ENCODE data around the gene DHRS9. TPM values are rescaled to one million over a fixed set of nuclear protein-coding genes. Genes with fewer than 3 reads are reported as not detected.
A peak's percentile ranks its signal among the peaks of the same experiment; 100 is the strongest.

Gene DHRS9
- total and polyA plus RNA-seq, 9 of the 15 experiments (the other 6 are each of a cell fraction or from before 2014, with no cell fraction given), result 0.27 to 1.7 (median 0.69) TPM

DNA sequence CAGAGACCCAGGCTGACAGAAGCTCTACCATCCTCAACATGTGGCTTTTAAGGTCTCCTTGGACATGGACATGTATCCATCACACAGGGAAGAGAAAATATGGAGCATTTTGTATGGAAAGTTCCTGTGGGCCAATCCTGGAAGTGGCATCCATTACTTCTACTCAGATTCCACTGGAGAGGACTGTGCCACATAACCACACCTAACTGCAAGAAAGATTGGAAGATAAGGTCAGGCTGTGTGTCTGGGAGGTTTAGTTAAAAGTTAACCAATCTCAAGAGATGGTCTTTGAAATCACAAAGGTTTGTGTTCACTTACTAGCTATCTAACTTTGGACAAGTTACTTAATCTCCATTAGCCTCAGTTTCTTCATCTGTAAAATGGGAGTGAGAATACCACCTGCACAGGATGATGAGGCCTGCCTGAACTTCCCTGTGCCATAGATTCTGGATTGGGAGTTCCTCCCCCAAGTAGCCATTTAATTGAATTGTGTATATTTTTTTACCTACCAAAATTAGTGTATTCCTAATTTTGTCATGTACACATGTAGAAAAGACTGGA, 34.3 kb upstream of the DHRS9 start:
- Histone ChIP-seq H3K9ac (ENCODE audit: insufficient read depth in 1 of 2, low read depth in 2 of 2, low read length in 2 of 2) (no peak overlapping the region), H3K4me2 (ENCODE audit: insufficient read depth, low read length) (no peak overlapping the region), H3K9me3 (replicated peaks; ENCODE audit: control insufficient read depth, insufficient read depth, low read depth, low read length) (peaks cover 8% of the 10 kb centered on the region; the same call in 1 of the 2 replicates), H3K4me3 (no peak overlapping the region), H3K36me3 (ENCODE audit: control insufficient read depth, insufficient read depth, low read length) (no peaks in the 10 kb centered on the region), H2AFZ (ENCODE audit: low read depth, low read length) (peak overlapping the region; percentile 80), H3K27ac (ENCODE audit: extremely low read depth, low read depth, low read length) (no peak overlapping the region), H3K27me3 (ENCODE audit: control insufficient read depth in 2 of 2, insufficient read depth in 2 of 2, low read length in 2 of 2) (no peaks in the 10 kb centered on the region), H3K9me1 (ENCODE audit: control insufficient read depth, insufficient read depth, low read length) (no peaks in the 10 kb centered on the region), H3K4me1 (replicated peaks in 1 of 2; ENCODE audit: control insufficient read depth in 2 of 2, insufficient read depth in 2 of 2, low read length in 2 of 2) (peaks cover 0 to 29% of the 10 kb centered on the region in 2 experiments; a peak in 4 of 5 replicates), H4K20me1 (replicated peaks; ENCODE audit: control insufficient read depth, insufficient read depth, low read length) (no peaks in the 10 kb centered on the region), H3K79me2 (ENCODE audit: control insufficient read depth, insufficient read depth, low read length) (no peaks in the 10 kb centered on the region)
- DNase-seq (ENCODE audit: extremely low read depth in 1 of 4, low spot score in 3 of 4) (no peak), ATAC-seq (no peak), FAIRE-seq (no peak)
- ChIA-PET POLR2A (interaction anchor here (0.6 to 1.1 kb wide), 3 partner anchors 9 to 12 kb away, joined by 3 read pairs; no protein-coding TSS in a partner anchor), CTCF (ENCODE audit: low intra/inter-chr PET ratio) (no interaction called here)
- in situ Hi-C loops (cut with MboI), result no loop called here
- intact Hi-C loops (cut with micrococcal nuclease), result loop anchor here (5.0 kb wide), 2 partner anchors 72 to 73 kb away; no protein-coding TSS in a partner anchor
- no TSS peak for BruUV-seq (replicated peaks)
- peak; percentile 95 for TF ChIP-seq RBM25 (IDR thresholded peaks at IDR 0.05; ENCODE audit: low read depth, low read length, severe bottlenecking)
- no peak for TF ChIP-seq SIN3B (IDR thresholded peaks at IDR 0.05; ENCODE audit: low read depth)
- peak; percentile 30; the same call in 1 of the 2 replicates for TF ChIP-seq HDAC2 (IDR thresholded peaks at IDR 0.05)
- no peak for TF ChIP-seq HNRNPLL (IDR thresholded peaks at IDR 0.05; ENCODE audit: low read depth, low read length, poor library complexity, severe bottlenecking)
- TF ChIP-seq, protein P1, sequence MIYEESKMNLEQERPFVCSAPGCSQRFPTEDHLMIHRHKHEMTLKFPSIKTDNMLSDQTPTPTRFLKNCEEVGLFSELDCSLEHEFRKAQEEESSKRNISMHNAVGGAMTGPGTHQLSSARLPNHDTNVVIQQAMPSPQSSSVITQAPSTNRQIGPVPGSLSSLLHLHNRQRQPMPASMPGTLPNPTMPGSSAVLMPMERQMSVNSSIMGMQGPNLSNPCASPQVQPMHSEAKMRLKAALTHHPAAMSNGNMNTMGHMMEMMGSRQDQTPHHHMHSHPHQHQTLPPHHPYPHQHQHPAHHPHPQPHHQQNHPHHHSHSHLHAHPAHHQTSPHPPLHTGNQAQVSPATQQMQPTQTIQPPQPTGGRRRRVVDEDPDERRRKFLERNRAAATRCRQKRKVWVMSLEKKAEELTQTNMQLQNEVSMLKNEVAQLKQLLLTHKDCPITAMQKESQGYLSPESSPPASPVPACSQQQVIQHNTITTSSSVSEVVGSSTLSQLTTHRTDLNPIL (CRISPR knock-in tag; IDR thresholded peaks at IDR 0.05), result no peak
- TF ChIP-seq, protein P2, sequence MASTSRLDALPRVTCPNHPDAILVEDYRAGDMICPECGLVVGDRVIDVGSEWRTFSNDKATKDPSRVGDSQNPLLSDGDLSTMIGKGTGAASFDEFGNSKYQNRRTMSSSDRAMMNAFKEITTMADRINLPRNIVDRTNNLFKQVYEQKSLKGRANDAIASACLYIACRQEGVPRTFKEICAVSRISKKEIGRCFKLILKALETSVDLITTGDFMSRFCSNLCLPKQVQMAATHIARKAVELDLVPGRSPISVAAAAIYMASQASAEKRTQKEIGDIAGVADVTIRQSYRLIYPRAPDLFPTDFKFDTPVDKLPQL (IDR thresholded peaks at IDR 0.05; ENCODE audit: extremely low read depth, insufficient read length), result no peak
- TF ChIP-seq OTX1 (CRISPR knock-in tag; IDR thresholded peaks at IDR 0.05), result no peak
- no peak for TF ChIP-seq MEF2A (IDR thresholded peaks at IDR 0.05; ENCODE audit: control insufficient read depth, low read depth, low read length)
- TF ChIP-seq NCOA1 (IDR thresholded peaks at IDR 0.05; ENCODE audit: low read depth), result no peak
- no peak for TF ChIP-seq DACH1 (IDR thresholded peaks at IDR 0.05; ENCODE audit: partially characterized antibody)
- TF ChIP-seq, protein P3, sequence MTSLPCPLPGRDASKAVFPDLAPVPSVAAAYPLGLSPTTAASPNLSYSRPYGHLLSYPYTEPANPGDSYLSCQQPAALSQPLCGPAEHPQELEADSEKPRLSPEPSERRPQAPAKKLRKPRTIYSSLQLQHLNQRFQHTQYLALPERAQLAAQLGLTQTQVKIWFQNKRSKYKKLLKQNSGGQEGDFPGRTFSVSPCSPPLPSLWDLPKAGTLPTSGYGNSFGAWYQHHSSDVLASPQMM (CRISPR knock-in tag; IDR thresholded peaks at IDR 0.05), result no peak
- no peak for TF ChIP-seq ZFX (CRISPR knock-in tag; IDR thresholded peaks at IDR 0.05)
- TF ChIP-seq SMC3 (conservative IDR thresholded peaks at IDR 0.05; ENCODE audit: insufficient read depth, low read depth, low read length), result no peak
- peak; percentile 94 for TF ChIP-seq BCOR (IDR thresholded peaks at IDR 0.05)
- TF ChIP-seq ADNP (tag; IDR thresholded peaks at IDR 0.05), result peak; percentile 86
- TF ChIP-seq RUNX1 (IDR thresholded peaks at IDR 0.05; ENCODE audit: low read depth), result no peak
- TF ChIP-seq, protein P4, sequence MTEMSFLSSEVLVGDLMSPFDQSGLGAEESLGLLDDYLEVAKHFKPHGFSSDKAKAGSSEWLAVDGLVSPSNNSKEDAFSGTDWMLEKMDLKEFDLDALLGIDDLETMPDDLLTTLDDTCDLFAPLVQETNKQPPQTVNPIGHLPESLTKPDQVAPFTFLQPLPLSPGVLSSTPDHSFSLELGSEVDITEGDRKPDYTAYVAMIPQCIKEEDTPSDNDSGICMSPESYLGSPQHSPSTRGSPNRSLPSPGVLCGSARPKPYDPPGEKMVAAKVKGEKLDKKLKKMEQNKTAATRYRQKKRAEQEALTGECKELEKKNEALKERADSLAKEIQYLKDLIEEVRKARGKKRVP (CRISPR knock-in tag; IDR thresholded peaks at IDR 0.05), result no peak
- TF ChIP-seq SNRNP70 (optimal IDR thresholded peaks at IDR 0.05; ENCODE audit: low read depth, low read length), result no peak
- no peak for TF ChIP-seq POU5F1 (IDR thresholded peaks at IDR 0.05; ENCODE audit: borderline replicate concordance, low read depth, low read length, partially characterized antibody)
